ENCODE results near the gene PREX1.
"Not testable (repeated sequence)": the region's sequence is repeated elsewhere in the genome, so short reads cannot be mapped to it uniquely, and the experiment has no call there.

The PREX1 gene

GRCh38 chr20:48825566-48825920 is 2.3 kb downstream of the PREX1 start:
- DNase-seq = no peak

GRCh38 chr20:48824830-48825565 is 2.8 kb downstream of the PREX1 start:
- DNase-seq = no peak

GRCh38 chr20:48823960-48824498 is 3.8 kb downstream of the PREX1 start:
- DNase-seq = no peak

- no peak for DNase-seq
Observed at GRCh38 chr20:48823476-48823875, 4.3 kb downstream of the PREX1 start.

- no peak for DNase-seq
Observed at GRCh38 chr20:48822879-48823385, 4.9 kb downstream of the PREX1 start.

GRCh38 chr20:48822178-48822577 is 5.6 kb downstream of the PREX1 start:
- DNase-seq = no peak

GRCh38 chr20:48821261-48821920 is 6.4 kb downstream of the PREX1 start:
- no peak for DNase-seq

GRCh38 chr20:48820649-48820973 is 7.2 kb downstream of the PREX1 start:
- no peak for DNase-seq

- no peak for DNase-seq
Observed at GRCh38 chr20:48819821-48820648, 7.8 kb downstream of the PREX1 start.

GRCh38 chr20:48819089-48819488 is 8.7 kb downstream of the PREX1 start:
- no peak for DNase-seq

- DNase-seq = no peak
Observed at GRCh38 chr20:48818481-48818987, 9.3 kb downstream of the PREX1 start.

- DNase-seq = no peak
Observed at GRCh38 chr20:48818031-48818370, 9.8 kb downstream of the PREX1 start.

GRCh38 chr20:48817367-48818030 is 10.3 kb downstream of the PREX1 start:
- no peak for DNase-seq

GRCh38 chr20:48816282-48817205 is 11.3 kb downstream of the PREX1 start:
- DNase-seq = no peak

GRCh38 chr20:48815537-48815936 is 12.3 kb downstream of the PREX1 start:
- DNase-seq = no peak

- DNase-seq = no peak
Observed at GRCh38 chr20:48814633-48815032, 13.2 kb downstream of the PREX1 start.

- DNase-seq = no peak
Observed at GRCh38 chr20:48813930-48814546, 13.8 kb downstream of the PREX1 start.

- DNase-seq = no peak
Observed at GRCh38 chr20:48813446-48813747, 14.4 kb downstream of the PREX1 start.

- no peak for DNase-seq
Observed at GRCh38 chr20:48812600-48813445, 15.0 kb downstream of the PREX1 start.

- DNase-seq = not testable (repeated sequence)
Observed at GRCh38 chr20:48812114-48812513, 15.7 kb downstream of the PREX1 start.
